Keratinocyte (primary cell): Measurements from ENCODE around the gene RAP1GAP2. TPM values are rescaled to one million over a fixed set of nuclear protein-coding genes. Genes with fewer than 3 reads are reported as not detected.

Source experiments
- DNase-seq: peaks from one replicate; pipeline ENCODE4 v3.0.0-alpha.2; 2011; ENCODE audit warnings: low read depth, missing footprints, low spot score
- FAIRE-seq: peaks from 2 replicates; lab custom pipeline; 2011; peaks lifted over from hg19 to GRCh38; lab: Jason Lieb, UNC
- H2AFZ ChIP-seq: 2 replicates; pipeline ENCODE4 v1.6.0; 2012; ENCODE audit warnings: low read length, control low read depth, inconsistent platforms; ENCODE audit not compliant: control insufficient read depth
- H3K27ac ChIP-seq: 2 replicates; pipeline ENCODE4 v1.5.1; 2011; ENCODE audit warnings: low read length; ENCODE audit not compliant: control insufficient read depth, insufficient read depth
- H3K27me3 ChIP-seq: 3 replicates; pipeline ENCODE4 v1.6.0; 2011; ENCODE audit warnings: low read length; ENCODE audit not compliant: control insufficient read depth, insufficient read depth; ENCODE audit errors: extremely low read depth
- H3K36me3 ChIP-seq, 2 experiments: 2 replicates in 1 of 2; 3 replicates in 1 of 2; pipeline ENCODE4 v1.5.1; 2011; ENCODE audit warnings: low read length in 2 of 2, mild to moderate bottlenecking in 1 of 2; ENCODE audit not compliant: control insufficient read depth in 2 of 2, insufficient read depth in 2 of 2; ENCODE audit errors: extremely low read depth in 1 of 2
- H3K4me1 ChIP-seq: 3 replicates; pipeline ENCODE4 v1.5.1; 2011; ENCODE audit warnings: low read length; ENCODE audit not compliant: control insufficient read depth, insufficient read depth; ENCODE audit errors: extremely low read depth
- H3K4me2 ChIP-seq: 3 replicates; pipeline ENCODE4 v1.6.0; 2011; ENCODE audit warnings: low read depth, low read length; ENCODE audit not compliant: control insufficient read depth, insufficient read depth; ENCODE audit errors: extremely low read depth
- H3K4me3 ChIP-seq, 3 experiments: fragments of 200-600 bp in 1 of 3; sonication (generic) in 1 of 3; 2 replicates in 2 of 3; 3 replicates in 1 of 3; pipeline ENCODE4 v1.5.1; 2011 to 2016; ENCODE audit warnings: low read length in 3 of 3, mild to moderate bottlenecking in 3 of 3, control low read depth in 2 of 3, inconsistent platforms in 1 of 3, low read depth in 1 of 3, mixed read lengths in 1 of 3, mixed run types in 1 of 3, moderate library complexity in 1 of 3; ENCODE audit not compliant: control insufficient read depth in 2 of 3, insufficient read depth in 2 of 3; ENCODE audit errors: extremely low read depth in 1 of 3
- H3K79me2 ChIP-seq: 2 replicates; pipeline ENCODE4 v1.6.0; 2012; ENCODE audit warnings: low read length; ENCODE audit not compliant: control insufficient read depth, insufficient read depth
- H3K9ac ChIP-seq: 3 replicates; pipeline ENCODE4 v1.6.0; 2011; ENCODE audit warnings: low read length; ENCODE audit not compliant: control insufficient read depth, insufficient read depth; ENCODE audit errors: extremely low read depth
- H3K9me1 ChIP-seq: 3 replicates; pipeline ENCODE4 v1.6.0; 2011; ENCODE audit warnings: low read length; ENCODE audit not compliant: control insufficient read depth, insufficient read depth; ENCODE audit errors: extremely low read depth
- H3K9me3 ChIP-seq: 2 replicates; pipeline ENCODE4 v1.5.1; 2012; ENCODE audit warnings: low read depth, low read length; ENCODE audit not compliant: control insufficient read depth
- H4K20me1 ChIP-seq: 3 replicates; pipeline ENCODE4 v1.6.0; 2011; ENCODE audit warnings: low read length; ENCODE audit not compliant: control insufficient read depth, insufficient read depth; ENCODE audit errors: extremely low read depth
- EZH2 ChIP-seq: IDR thresholded peaks from one replicate; pipeline ENCODE4 v1.6.1; 2012; ENCODE audit warnings: inconsistent platforms, mild to moderate bottlenecking, low read length, moderate library complexity
- dilution Hi-C: fragments of 300-500 bp; cut with MboI; formaldehyde crosslinking; loops from one replicate; pipeline ENCODE4 v1.7.0; 2020; ENCODE audit warnings: low sequenced_read_pairs; ENCODE audit not compliant: extremely low pct_ligation_motif_present
- polyA plus RNA-seq, 5 experiments: library from polyadenylated mRNA; depleted of rRNA in 3 of 5; stranded (reverse) in 3 of 5; stranded (forward) in 1 of 5; unstranded in 1 of 5; fragments of >200 nt; gene quantifications; 1 replicate in 1 of 5; 2 replicates in 3 of 5; 3 replicates in 1 of 5; pipeline versions ENCODE4 v1.2.1 to v1.2.3, GENCODE V29; 2011 to 2012; ENCODE audit warnings: missing spikeins in 2 of 5, low read depth in 1 of 5, low replicate concordance in 1 of 5
- TF ChIP-seq, protein P1 (sequence below), 3 experiments: IDR thresholded peaks in 1 of 3; conservative IDR thresholded peaks in 1 of 3; optimal IDR thresholded peaks in 1 of 3; 2 replicates in 2 of 3; 3 replicates in 1 of 3; pipeline versions ENCODE3 to v1.5.1; 2011; ENCODE audit warnings: low read length in 3 of 3, mild to moderate bottlenecking in 3 of 3, moderate library complexity in 2 of 3, control low read depth in 1 of 3, inconsistent platforms in 1 of 3; ENCODE audit not compliant: insufficient read depth in 2 of 3; ENCODE audit errors: extremely low read depth in 1 of 3

The RAP1GAP2 gene
- polyA plus RNA-seq, 1 donor (not counting 4 experiments of a cell fraction or from before 2014, with no cell fraction given) = 13.6 TPM

DNA sequence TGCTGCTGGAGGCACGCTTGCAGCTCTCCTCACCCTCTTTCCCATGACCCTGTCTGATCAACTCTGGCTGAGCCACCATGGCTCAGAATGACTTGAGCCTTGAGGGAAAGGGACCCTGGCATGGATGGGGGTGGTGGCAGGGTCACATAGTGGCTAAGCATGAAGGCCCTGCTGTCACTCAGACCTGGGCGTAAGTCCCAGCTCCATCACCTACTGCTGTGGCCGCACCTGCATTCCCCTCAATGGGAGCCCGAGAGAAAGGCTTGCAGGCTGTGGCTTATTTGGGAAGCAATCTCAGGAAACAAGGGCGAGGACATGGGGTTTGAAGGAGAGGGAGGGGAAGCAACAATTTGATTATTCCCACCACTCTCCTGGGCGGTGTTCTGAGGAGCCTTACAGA, 17.7 kb upstream of the RAP1GAP2 start:
- no peak overlapping the region for H3K4me2 ChIP-seq
- no peak overlapping the region for H3K27ac ChIP-seq
- H3K9me1 ChIP-seq = no peaks in the 10 kb centered on the region
- H3K9me3 ChIP-seq = no peaks in the 10 kb centered on the region
- no peak overlapping the region for H3K4me3 ChIP-seq
- H2AFZ ChIP-seq = no peak overlapping the region
- no peak for DNase-seq
- TF ChIP-seq EZH2 = no peak
- TF ChIP-seq, protein P1, sequence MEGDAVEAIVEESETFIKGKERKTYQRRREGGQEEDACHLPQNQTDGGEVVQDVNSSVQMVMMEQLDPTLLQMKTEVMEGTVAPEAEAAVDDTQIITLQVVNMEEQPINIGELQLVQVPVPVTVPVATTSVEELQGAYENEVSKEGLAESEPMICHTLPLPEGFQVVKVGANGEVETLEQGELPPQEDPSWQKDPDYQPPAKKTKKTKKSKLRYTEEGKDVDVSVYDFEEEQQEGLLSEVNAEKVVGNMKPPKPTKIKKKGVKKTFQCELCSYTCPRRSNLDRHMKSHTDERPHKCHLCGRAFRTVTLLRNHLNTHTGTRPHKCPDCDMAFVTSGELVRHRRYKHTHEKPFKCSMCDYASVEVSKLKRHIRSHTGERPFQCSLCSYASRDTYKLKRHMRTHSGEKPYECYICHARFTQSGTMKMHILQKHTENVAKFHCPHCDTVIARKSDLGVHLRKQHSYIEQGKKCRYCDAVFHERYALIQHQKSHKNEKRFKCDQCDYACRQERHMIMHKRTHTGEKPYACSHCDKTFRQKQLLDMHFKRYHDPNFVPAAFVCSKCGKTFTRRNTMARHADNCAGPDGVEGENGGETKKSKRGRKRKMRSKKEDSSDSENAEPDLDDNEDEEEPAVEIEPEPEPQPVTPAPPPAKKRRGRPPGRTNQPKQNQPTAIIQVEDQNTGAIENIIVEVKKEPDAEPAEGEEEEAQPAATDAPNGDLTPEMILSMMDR (optimal IDR thresholded peaks at IDR 0.05 in 1 of 3, IDR thresholded peaks at IDR 0.05 in 1 of 3, conservative IDR thresholded peaks at IDR 0.05 in 1 of 3; ENCODE audit: extremely low read depth in 1 of 3, insufficient read depth in 2 of 3, low read length in 3 of 3) = no peak
- no peak for FAIRE-seq
- dilution Hi-C loops = no loop called here
- H3K27me3 ChIP-seq = peaks cover 39% of the 10 kb centered on the region
- no peak overlapping the region for H3K9ac ChIP-seq
- no peaks in the 10 kb centered on the region for H3K79me2 ChIP-seq
- H4K20me1 ChIP-seq = no peaks in the 10 kb centered on the region
- H3K36me3 ChIP-seq = no peaks in the 10 kb centered on the region
- H3K4me1 ChIP-seq = peaks cover 3% of the 10 kb centered on the region

DNA sequence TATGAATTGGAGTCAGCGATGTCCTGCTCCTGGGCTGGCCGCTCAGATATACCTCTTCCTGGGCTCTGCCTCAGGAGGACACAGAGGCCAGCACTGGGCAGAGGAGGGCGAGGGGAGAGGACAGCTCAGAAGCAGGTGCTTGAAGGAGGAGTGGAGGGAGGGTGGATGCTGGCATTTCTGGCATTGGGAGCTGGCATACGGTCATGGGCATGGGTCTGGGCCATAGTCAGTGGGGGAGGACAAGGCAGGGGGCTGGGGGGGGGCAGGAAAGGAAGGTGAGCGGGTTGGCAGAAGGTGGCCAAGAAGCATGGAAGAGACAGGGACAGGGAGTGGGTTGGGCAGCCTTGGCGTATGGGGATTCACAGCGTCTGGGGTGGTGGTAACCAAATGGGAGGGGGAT, 16.7 kb upstream of the RAP1GAP2 start:
- no peaks in the 10 kb centered on the region for H3K79me2 ChIP-seq

More for the DNA sequence above, 16.7 kb upstream of the RAP1GAP2 start:
- H3K9ac ChIP-seq = no peak overlapping the region
- no peaks in the 10 kb centered on the region for H3K9me3 ChIP-seq
- no peak overlapping the region for H3K4me2 ChIP-seq
- no peaks in the 10 kb centered on the region for H4K20me1 ChIP-seq
- peaks cover 39% of the 10 kb centered on the region for H3K27me3 ChIP-seq
- FAIRE-seq = no peak
- peaks cover 3% of the 10 kb centered on the region for H3K4me1 ChIP-seq
- H3K27ac ChIP-seq = no peak overlapping the region
- H3K9me1 ChIP-seq = no peaks in the 10 kb centered on the region
- TF ChIP-seq, protein P1 (optimal IDR thresholded peaks at IDR 0.05 in 1 of 3, IDR thresholded peaks at IDR 0.05 in 1 of 3, conservative IDR thresholded peaks at IDR 0.05 in 1 of 3; ENCODE audit: extremely low read depth in 1 of 3, insufficient read depth in 2 of 3, low read length in 3 of 3) = no peak
- TF ChIP-seq EZH2 = no peak
- no peak overlapping the region for H2AFZ ChIP-seq
- dilution Hi-C loops = no loop called here
- H3K4me3 ChIP-seq = no peak overlapping the region
- DNase-seq = no peak
- no peaks in the 10 kb centered on the region for H3K36me3 ChIP-seq
